Measurements from ENCODE around the gene PLEKHA8.

DNA sequence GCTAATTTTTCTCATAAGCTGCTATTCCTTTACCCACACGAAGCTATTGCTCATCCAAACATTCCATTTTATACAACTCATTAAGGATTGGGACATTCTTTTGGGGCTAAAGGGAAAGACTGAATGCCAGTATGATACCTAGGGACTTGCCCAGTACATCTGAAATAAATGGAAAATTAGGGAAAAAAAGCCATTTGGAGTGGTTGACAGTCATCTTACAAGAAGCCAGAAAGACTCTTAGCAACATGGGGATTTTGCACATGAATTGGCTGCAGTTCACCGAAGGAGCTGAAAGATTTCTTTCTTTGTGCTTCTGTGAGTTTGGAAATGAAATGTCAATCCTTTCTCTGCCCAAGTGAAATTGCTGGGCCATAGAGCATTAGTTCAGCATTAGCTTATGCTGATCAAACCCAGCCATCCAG lies 63.3 kb downstream of the PLEKHA8 start:
- TF ChIP-seq POLR2A (IDR thresholded peaks at IDR 0.05): no peak
- TF ChIP-seq, protein P1, sequence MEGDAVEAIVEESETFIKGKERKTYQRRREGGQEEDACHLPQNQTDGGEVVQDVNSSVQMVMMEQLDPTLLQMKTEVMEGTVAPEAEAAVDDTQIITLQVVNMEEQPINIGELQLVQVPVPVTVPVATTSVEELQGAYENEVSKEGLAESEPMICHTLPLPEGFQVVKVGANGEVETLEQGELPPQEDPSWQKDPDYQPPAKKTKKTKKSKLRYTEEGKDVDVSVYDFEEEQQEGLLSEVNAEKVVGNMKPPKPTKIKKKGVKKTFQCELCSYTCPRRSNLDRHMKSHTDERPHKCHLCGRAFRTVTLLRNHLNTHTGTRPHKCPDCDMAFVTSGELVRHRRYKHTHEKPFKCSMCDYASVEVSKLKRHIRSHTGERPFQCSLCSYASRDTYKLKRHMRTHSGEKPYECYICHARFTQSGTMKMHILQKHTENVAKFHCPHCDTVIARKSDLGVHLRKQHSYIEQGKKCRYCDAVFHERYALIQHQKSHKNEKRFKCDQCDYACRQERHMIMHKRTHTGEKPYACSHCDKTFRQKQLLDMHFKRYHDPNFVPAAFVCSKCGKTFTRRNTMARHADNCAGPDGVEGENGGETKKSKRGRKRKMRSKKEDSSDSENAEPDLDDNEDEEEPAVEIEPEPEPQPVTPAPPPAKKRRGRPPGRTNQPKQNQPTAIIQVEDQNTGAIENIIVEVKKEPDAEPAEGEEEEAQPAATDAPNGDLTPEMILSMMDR (IDR thresholded peaks at IDR 0.05): no peak
